T-helper 2 cell treated with Interferon-gamma antibody and Interleukin-4, amounts not matched to agents 100 ng/mL and 5 ng/mL, for 36 hours (primary cell): ENCODE measurements around the gene OR2M2. TPM values are rescaled to one million over a fixed set of nuclear protein-coding genes. Genes with fewer than 3 reads are reported as not detected.

Source experiments
- total RNA-seq: library from RNA; stranded (reverse); gene quantifications from 2 replicates; pipeline ENCODE4 v1.2.3, GENCODE V29; 2022

Gene OR2M2
- total RNA-seq, 1 donor from 2014 or later: not detected

Other genes with a start within 250 kb of the OR2M2 start
- gene OR2AJ1, start 249.9 kb upstream of the OR2M2 start, total RNA-seq: not detected in 2 replicates
- gene OR2L8, start 226.0 kb upstream of the OR2M2 start, total RNA-seq: 0.30 TPM in 1 of 2 replicates, not detected in the other
- gene OR2AK2, start 209.6 kb upstream of the OR2M2 start, total RNA-seq: not detected in 2 replicates
- gene OR2L5, start 161.2 kb upstream of the OR2M2 start, total RNA-seq: not detected in 2 replicates
- gene OR2L2, start 144.8 kb upstream of the OR2M2 start, total RNA-seq: 0.05 and 0.11 TPM in 2 replicates
- gene OR2L3, start 128.0 kb upstream of the OR2M2 start, total RNA-seq: 0.11 TPM in 1 of 2 replicates, not detected in the other
- gene OR2L13, start 79.6 kb upstream of the OR2M2 start, total RNA-seq: not detected in 2 replicates
- not detected in 2 replicates for gene OR2M5, start 29.7 kb upstream of the OR2M2 start, total RNA-seq
- not detected in 2 replicates for gene OR2M3, start 22.4 kb downstream of the OR2M2 start, total RNA-seq
- gene OR2M4, start 56.6 kb downstream of the OR2M2 start, total RNA-seq: not detected in 2 replicates
- gene OR2T33, start 103.2 kb downstream of the OR2M2 start, total RNA-seq: not detected in 2 replicates
- gene OR2T12, start 128.6 kb downstream of the OR2M2 start, total RNA-seq: not detected in 2 replicates
- not detected in 2 replicates for gene OR2M7, start 149.7 kb downstream of the OR2M2 start, total RNA-seq
- gene OR14C36, start 174.0 kb downstream of the OR2M2 start, total RNA-seq: not detected in 2 replicates
- gene OR2T4, start 186.8 kb downstream of the OR2M2 start, total RNA-seq: not detected in 2 replicates
- not detected in 2 replicates for gene OR2T6, start 200.9 kb downstream of the OR2M2 start, total RNA-seq
- gene OR2T1, start 228.2 kb downstream of the OR2M2 start, total RNA-seq: not detected in 2 replicates